Sigmoid colon (tissue), 7 donors: ENCODE results near the gene RPS16. TPM values are rescaled to one million over a fixed set of nuclear protein-coding genes. Genes with fewer than 3 reads are reported as not detected.

Experiments
- DNase-seq: peaks from one replicate; pipeline ENCODE4 v3.0.0-alpha.2; 2019
- H3K27ac ChIP-seq, 4 donors: fragments of 200-600 bp; sonication (generic); one replicate each; pipeline ENCODE4 v1.5.1; 2016 to 2019; ENCODE audit warnings: mild to moderate bottlenecking in 1 of 4
- H3K27me3 ChIP-seq, 3 donors: fragments of 200-600 bp; sonication (generic); one replicate each; pipeline ENCODE4 v1.5.1; 2019; ENCODE audit warnings: mild to moderate bottlenecking in 1 of 3
- H3K36me3 ChIP-seq, 4 donors: fragments of 200-600 bp; sonication (generic); one replicate each; pipeline ENCODE4 v1.5.1; 2016 to 2019
- H3K4me1 ChIP-seq, 4 donors: fragments of 200-600 bp; sonication (generic); one replicate each; pipeline ENCODE4 v1.5.1; 2017 to 2019
- H3K4me3 ChIP-seq, 4 donors: fragments of 200-600 bp; sonication (generic); one replicate each; pipeline ENCODE4 v1.5.1; 2017 to 2019; ENCODE audit warnings: mild to moderate bottlenecking in 2 of 4, moderate library complexity in 1 of 4
- H3K9me3 ChIP-seq, 4 donors: fragments of 200-600 bp in 3 of 4; sonication (generic) in 3 of 4; one replicate each; pipeline versions ENCODE4 v1.5.1 to v1.6.1; 2013 to 2019
- EP300 ChIP-seq, 4 donors: sonication (generic); formaldehyde crosslinking; IDR thresholded peaks; one replicate each; pipeline ENCODE4 v1.6.1; 2017; ENCODE audit warnings: antibody characterized with exemption in 4 of 4
- POLR2A ChIP-seq, 2 donors: fragments of 450-650 bp; IDR thresholded peaks; one replicate each; pipeline ENCODE4 v1.6.1; 2016; ENCODE audit warnings: antibody characterized with exemption in 2 of 2, mild to moderate bottlenecking in 2 of 2, moderate library complexity in 2 of 2
- POLR2AphosphoS5 ChIP-seq, 4 donors: sonication (generic); formaldehyde crosslinking; IDR thresholded peaks; one replicate each; pipeline ENCODE4 v1.6.1; 2017; ENCODE audit warnings: antibody characterized with exemption in 4 of 4
- WGBS, 2 donors: extraction: QIAGEN DNeasy Blood & Tissue Kit; methylation state at CpG; one replicate each; pipeline ENCODE4 v1.1.7; 2013; 5-methylcytosine and 5-hydroxymethylcytosine counted together
- intact Hi-C: fragments of 100-400 bp; cut with DNase I; formaldehyde crosslinking; loops from one replicate; pipeline ENCODE4 v1.15.1; 2023
- polyA plus RNA-seq, 3 donors: library from polyadenylated mRNA; stranded (reverse); fragments of 200-250 nt; gene quantifications; one replicate each; pipeline ENCODE4 v1.2.3, GENCODE V29; 2013
- total RNA-seq, 4 donors: library from RNA; depleted of rRNA; stranded (reverse); fragments of >200 nt; gene quantifications; one replicate each; pipeline ENCODE4 v1.1.0, GENCODE V29; 2016
- TF ChIP-seq, protein P1 (sequence below), 4 experiments: fragments of 450-650 bp in 3 of 4; fragments of 200-600 bp in 1 of 4; IDR thresholded peaks; one replicate each; pipeline ENCODE4 v1.5.1; 2016 to 2019; ENCODE audit warnings: antibody characterized with exemption in 4 of 4, mild to moderate bottlenecking in 3 of 4, moderate library complexity in 2 of 4
- donor health status: healthy with polysubstance abuse.
- donor health status: Bipolar disorder and iron deficiency.
- donor health status: healthy.

RPS16 gene
- total and polyA plus RNA-seq, 7 donors, result 1,648 to 4,564 (median 2,918) TPM

DNA sequence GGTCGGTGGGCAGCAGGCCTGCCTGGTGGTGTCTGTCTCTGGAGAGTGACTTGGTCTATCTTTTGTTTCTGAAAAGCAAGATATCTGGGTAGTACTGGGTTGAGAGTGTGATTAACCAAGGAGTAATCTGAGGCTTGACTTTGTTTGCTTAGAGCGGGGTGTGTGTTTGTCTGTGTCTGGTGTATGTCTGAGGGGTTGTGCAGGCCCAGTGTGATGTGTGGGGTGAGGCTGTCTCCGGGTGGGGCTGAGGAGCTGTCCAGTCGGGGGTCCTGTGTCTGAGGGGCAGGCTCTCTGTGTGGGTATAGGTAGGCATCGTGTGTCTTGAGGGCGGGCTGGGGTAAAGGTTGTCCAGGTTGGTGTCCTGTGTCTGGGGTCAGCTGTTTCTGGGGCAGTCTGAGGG, 33.8 kb upstream of the RPS16 start:
- 77 to 88% methylated on average over 6 of the region's 6 CpGs for WGBS, 2 donors
- H3K9me3 ChIP-seq, result no peaks in the 10 kb centered on the region
- no peak overlapping the region for H3K27ac ChIP-seq
- no peak for TF ChIP-seq EP300 (IDR thresholded peaks at IDR 0.05)
- TF ChIP-seq, protein P1, sequence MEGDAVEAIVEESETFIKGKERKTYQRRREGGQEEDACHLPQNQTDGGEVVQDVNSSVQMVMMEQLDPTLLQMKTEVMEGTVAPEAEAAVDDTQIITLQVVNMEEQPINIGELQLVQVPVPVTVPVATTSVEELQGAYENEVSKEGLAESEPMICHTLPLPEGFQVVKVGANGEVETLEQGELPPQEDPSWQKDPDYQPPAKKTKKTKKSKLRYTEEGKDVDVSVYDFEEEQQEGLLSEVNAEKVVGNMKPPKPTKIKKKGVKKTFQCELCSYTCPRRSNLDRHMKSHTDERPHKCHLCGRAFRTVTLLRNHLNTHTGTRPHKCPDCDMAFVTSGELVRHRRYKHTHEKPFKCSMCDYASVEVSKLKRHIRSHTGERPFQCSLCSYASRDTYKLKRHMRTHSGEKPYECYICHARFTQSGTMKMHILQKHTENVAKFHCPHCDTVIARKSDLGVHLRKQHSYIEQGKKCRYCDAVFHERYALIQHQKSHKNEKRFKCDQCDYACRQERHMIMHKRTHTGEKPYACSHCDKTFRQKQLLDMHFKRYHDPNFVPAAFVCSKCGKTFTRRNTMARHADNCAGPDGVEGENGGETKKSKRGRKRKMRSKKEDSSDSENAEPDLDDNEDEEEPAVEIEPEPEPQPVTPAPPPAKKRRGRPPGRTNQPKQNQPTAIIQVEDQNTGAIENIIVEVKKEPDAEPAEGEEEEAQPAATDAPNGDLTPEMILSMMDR (IDR thresholded peaks at IDR 0.05), result no peak
- TF ChIP-seq POLR2AphosphoS5 (IDR thresholded peaks at IDR 0.05), result no peak
- TF ChIP-seq POLR2A (IDR thresholded peaks at IDR 0.05), result no peak
- no peak for DNase-seq
- no peaks in the 10 kb centered on the region for H3K4me1 ChIP-seq
- H3K36me3 ChIP-seq, result peaks cover 71 to 100% (median 93%) of the 10 kb centered on the region in 4 donors
- intact Hi-C loops, result no loop called here
- H3K4me3 ChIP-seq, result no peak overlapping the region
- H3K27me3 ChIP-seq, result no peaks in the 10 kb centered on the region

DNA sequence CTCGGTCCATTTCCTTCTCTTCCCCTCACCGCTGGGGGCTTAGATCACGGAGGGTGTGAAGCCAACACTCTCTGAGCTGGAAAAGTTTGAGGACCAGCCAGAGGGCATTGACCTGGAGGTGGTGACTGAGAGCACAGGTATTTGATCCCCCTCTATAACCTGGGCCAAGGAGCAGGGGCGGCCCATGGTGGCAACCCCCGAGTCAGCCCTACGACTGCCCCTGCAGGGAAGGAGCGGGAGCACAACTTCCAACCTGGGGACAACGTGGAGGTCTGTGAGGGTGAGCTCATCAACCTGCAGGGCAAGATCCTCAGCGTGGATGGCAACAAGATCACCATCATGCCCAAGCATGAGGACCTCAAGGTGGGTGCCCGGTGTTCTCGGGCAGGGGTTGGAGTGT, 33.3 kb upstream of the RPS16 start:
- no peak overlapping the region for H3K4me3 ChIP-seq
- 95% methylated on average over 11 of the region's 11 CpGs for WGBS, 2 donors
- no peaks in the 10 kb centered on the region for H3K27me3 ChIP-seq
- no peaks in the 10 kb centered on the region for H3K9me3 ChIP-seq
- no peak overlapping the region for H3K27ac ChIP-seq
- DNase-seq, result no peak
- intact Hi-C loops, result no loop called here
- no peak for TF ChIP-seq POLR2AphosphoS5 (IDR thresholded peaks at IDR 0.05)
- TF ChIP-seq, protein P1 (IDR thresholded peaks at IDR 0.05), result no peak
- no peak for TF ChIP-seq POLR2A (IDR thresholded peaks at IDR 0.05)
- TF ChIP-seq EP300 (IDR thresholded peaks at IDR 0.05), result no peak
- H3K4me1 ChIP-seq, result no peaks in the 10 kb centered on the region
- peaks cover 67 to 100% (median 93%) of the 10 kb centered on the region in 4 donors for H3K36me3 ChIP-seq

DNA sequence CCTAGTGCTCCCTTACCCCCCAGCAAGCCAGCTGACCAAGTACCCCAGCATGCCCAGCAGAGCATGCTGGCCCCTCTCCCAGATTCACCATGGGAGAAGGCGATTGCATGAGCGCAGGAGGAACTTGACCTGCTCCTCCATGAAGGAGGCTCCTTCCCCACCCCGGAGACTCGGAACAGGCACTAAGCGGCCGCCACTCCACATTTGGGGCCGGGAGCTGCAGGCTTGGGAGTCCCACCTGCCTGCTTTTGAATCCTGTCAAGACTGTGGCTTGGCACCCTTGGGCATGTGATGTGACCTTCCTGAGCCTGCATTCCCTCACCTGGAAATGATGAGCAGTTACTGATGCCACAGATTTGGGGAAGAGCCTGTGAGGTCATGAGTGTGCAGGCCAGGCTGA, 32.2 kb upstream of the RPS16 start:
- Histone ChIP-seq H3K36me3 (peaks cover 56 to 100% (median 84%) of the 10 kb centered on the region in 4 donors), H3K9me3 (no peaks in the 10 kb centered on the region)
- no peak for DNase-seq

DNA sequence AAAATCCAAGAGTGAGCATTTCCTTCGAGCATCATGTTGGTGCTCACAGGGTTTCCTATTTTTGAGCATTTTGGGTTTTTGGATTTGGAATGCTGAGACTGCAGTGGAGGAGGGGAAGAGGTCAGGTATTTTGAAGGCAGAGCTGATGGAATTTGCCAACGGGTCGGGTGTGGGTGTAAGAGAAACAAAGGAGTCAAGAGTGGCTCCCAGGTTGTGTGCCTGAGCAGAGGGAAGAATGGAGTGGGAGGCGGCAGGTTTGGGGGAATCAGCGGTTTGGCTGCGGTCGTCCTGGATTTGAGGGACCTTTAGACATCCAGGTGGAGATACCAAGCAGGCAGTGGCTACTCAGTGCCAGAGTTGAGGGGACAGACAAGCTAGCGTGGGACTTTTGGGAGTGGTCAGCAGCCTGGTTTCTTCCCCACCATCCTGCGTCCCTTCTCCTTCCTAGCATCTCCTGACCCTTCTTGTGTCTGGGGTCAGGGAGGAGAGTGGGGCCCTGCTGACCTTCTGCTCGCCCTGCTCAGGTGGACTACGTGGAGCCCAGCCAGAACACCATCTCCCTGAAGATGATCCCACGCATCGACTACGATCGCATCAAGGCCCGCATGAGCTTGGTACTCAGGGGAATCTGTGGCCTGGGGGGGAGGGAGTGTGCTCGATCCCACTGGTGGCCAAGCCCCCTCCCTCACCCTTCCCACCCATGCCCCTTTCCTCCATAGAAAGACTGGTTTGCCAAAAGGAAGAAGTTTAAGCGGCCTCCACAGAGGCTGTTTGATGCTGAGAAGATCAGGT, 30.4 kb upstream of the RPS16 start:
- TF ChIP-seq POLR2A (IDR thresholded peaks at IDR 0.05) (no peak), POLR2AphosphoS5 (IDR thresholded peaks at IDR 0.05) (no peak), EP300 (IDR thresholded peaks at IDR 0.05) (no peak)
- TF ChIP-seq, protein P1 (IDR thresholded peaks at IDR 0.05), result no peak
- DNase-seq, result no peak
- intact Hi-C loops, result no loop called here
- H3K27ac ChIP-seq, result no peak overlapping the region
- H3K36me3 ChIP-seq, result peaks cover 42 to 94% (median 67%) of the 10 kb centered on the region in 4 donors
- H3K9me3 ChIP-seq, result no peaks in the 10 kb centered on the region
- H3K4me1 ChIP-seq, result no peaks in the 10 kb centered on the region
- no peak overlapping the region for H3K4me3 ChIP-seq
- H3K27me3 ChIP-seq, result no peaks in the 10 kb centered on the region
- WGBS, 2 donors, result 96% methylated on average over 18 of the region's 18 CpGs

More for the DNA sequence above, 32.2 kb upstream of the RPS16 start:
- Histone ChIP-seq H3K4me3 (no peak overlapping the region), H3K27me3 (no peaks in the 10 kb centered on the region), H3K4me1 (no peaks in the 10 kb centered on the region), H3K27ac (no peak overlapping the region)
- WGBS, 2 donors, result 95 to 96% methylated on average over 7 of the region's 7 CpGs
- intact Hi-C loops, result no loop called here
- TF ChIP-seq, protein P1 (IDR thresholded peaks at IDR 0.05), result no peak
- TF ChIP-seq POLR2A (IDR thresholded peaks at IDR 0.05) (no peak), EP300 (IDR thresholded peaks at IDR 0.05) (no peak), POLR2AphosphoS5 (IDR thresholded peaks at IDR 0.05) (no peak)
